ENCODE results near the gene CADM1.

The CADM1 gene

GRCh38 chr11:115166820-115167219 lies 337.4 kb downstream of the CADM1 start:
- Histone ChIP-seq H3K27me3 (ENCODE audit: low read depth, low read length) (peaks cover 52% of the 10 kb centered on the region), H3K4me1 (ENCODE audit: low read length) (no peaks in the 10 kb centered on the region), H3K79me2 (ENCODE audit: low read length) (no peaks in the 10 kb centered on the region), H3K9ac (ENCODE audit: low read length) (no peak overlapping the region), H4K20me1 (ENCODE audit: insufficient read depth, low read length) (no peaks in the 10 kb centered on the region), H3K4me3 (ENCODE audit: low read length) (no peak overlapping the region), H3K27ac (ENCODE audit: low read length) (no peak overlapping the region), H3K36me3 (replicated peaks; ENCODE audit: low read depth, low read length) (no peaks in the 10 kb centered on the region), H3K9me3 (ENCODE audit: insufficient read depth, low read length) (no peaks in the 10 kb centered on the region), H3K4me2 (ENCODE audit: low read length) (no peak overlapping the region), H2AFZ (ENCODE audit: low read depth, low read length) (no peak overlapping the region)
- TF ChIP-seq EZH2phosphoT487 (IDR thresholded peaks at IDR 0.05; ENCODE audit: low read depth) = no peak
- TF ChIP-seq CTCF (IDR thresholded peaks at IDR 0.05; ENCODE audit: low read depth, low read length) = no peak

DNA sequence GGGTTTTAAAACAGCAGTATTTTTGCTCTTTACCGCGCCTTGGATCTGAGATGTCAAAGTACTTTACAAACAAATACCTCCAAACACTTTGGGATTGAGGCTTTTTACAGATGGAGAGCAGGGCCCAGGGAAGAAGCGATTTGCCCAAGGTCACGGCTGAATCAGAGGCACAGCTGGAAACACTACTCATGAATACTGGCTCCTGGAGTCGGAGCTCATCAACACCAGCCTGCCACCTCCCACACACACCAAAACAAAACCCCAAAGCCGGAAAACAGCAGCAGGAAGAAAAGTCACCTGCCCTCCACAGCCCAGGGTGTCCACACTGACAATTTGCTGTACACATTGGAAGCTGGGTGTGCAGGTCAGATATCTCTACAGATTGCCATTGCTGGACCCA lies 339.4 kb downstream of the CADM1 start:
- TF ChIP-seq EZH2phosphoT487 (IDR thresholded peaks at IDR 0.05; ENCODE audit: low read depth) = no peak
- TF ChIP-seq CTCF (IDR thresholded peaks at IDR 0.05; ENCODE audit: low read depth, low read length) = no peak
- H3K27ac ChIP-seq (ENCODE audit: low read length) = no peak overlapping the region
- no peaks in the 10 kb centered on the region for H4K20me1 ChIP-seq (ENCODE audit: insufficient read depth, low read length)
- H3K9me3 ChIP-seq (ENCODE audit: insufficient read depth, low read length) = no peaks in the 10 kb centered on the region
- peaks cover 52% of the 10 kb centered on the region for H3K27me3 ChIP-seq (ENCODE audit: low read depth, low read length)
- H3K4me1 ChIP-seq (ENCODE audit: low read length) = no peaks in the 10 kb centered on the region
- no peak overlapping the region for H3K4me3 ChIP-seq (ENCODE audit: low read length)
- H2AFZ ChIP-seq (ENCODE audit: low read depth, low read length) = no peak overlapping the region
- no peak overlapping the region for H3K9ac ChIP-seq (ENCODE audit: low read length)
- H3K36me3 ChIP-seq (replicated peaks; ENCODE audit: low read depth, low read length) = no peaks in the 10 kb centered on the region
- no peak overlapping the region for H3K4me2 ChIP-seq (ENCODE audit: low read length)
- H3K79me2 ChIP-seq (ENCODE audit: low read length) = no peaks in the 10 kb centered on the region

DNA sequence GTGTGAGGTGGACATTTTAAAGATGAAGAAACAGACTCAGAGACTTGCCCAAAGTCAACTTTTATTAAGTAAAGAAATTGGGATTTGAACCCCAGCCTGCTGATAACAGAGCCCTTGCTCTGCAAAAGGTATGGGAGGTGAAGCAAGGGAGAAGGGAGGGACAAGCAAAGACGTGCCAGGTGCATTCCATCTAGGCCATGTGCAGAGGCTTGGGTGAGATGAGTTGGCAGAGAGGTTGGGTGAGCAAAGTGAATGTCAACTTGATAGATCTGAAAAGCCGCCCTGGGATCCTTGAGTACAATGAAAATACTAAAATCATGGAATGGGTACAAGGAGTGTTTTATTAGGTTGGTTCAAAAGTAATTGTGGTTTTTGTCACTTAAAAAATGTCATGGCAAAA lies 341.3 kb downstream of the CADM1 start:
- H3K9me3 ChIP-seq (ENCODE audit: insufficient read depth, low read length) = no peaks in the 10 kb centered on the region
- H2AFZ ChIP-seq (ENCODE audit: low read depth, low read length) = no peak overlapping the region
- H3K79me2 ChIP-seq (ENCODE audit: low read length) = no peaks in the 10 kb centered on the region
- no peaks in the 10 kb centered on the region for H3K4me1 ChIP-seq (ENCODE audit: low read length)
- H3K4me2 ChIP-seq (ENCODE audit: low read length) = no peak overlapping the region
- H3K9ac ChIP-seq (ENCODE audit: low read length) = no peak overlapping the region
- H4K20me1 ChIP-seq (ENCODE audit: insufficient read depth, low read length) = no peaks in the 10 kb centered on the region
- H3K27me3 ChIP-seq (ENCODE audit: low read depth, low read length) = peaks cover 62% of the 10 kb centered on the region
- TF ChIP-seq EZH2phosphoT487 (IDR thresholded peaks at IDR 0.05; ENCODE audit: low read depth) (no peak), CTCF (IDR thresholded peaks at IDR 0.05; ENCODE audit: low read depth, low read length) (no peak)
- H3K4me3 ChIP-seq (ENCODE audit: low read length) = no peak overlapping the region
- no peaks in the 10 kb centered on the region for H3K36me3 ChIP-seq (replicated peaks; ENCODE audit: low read depth, low read length)
- no peak overlapping the region for H3K27ac ChIP-seq (ENCODE audit: low read length)

GRCh38 chr11:115161876-115162275 lies 342.3 kb downstream of the CADM1 start:
- TF ChIP-seq EZH2phosphoT487 (IDR thresholded peaks at IDR 0.05; ENCODE audit: low read depth) (no peak), CTCF (IDR thresholded peaks at IDR 0.05; ENCODE audit: low read depth, low read length) (no peak)
- Histone ChIP-seq H3K79me2 (ENCODE audit: low read length) (no peaks in the 10 kb centered on the region), H3K9ac (ENCODE audit: low read length) (no peak overlapping the region), H3K4me3 (ENCODE audit: low read length) (no peak overlapping the region), H3K4me1 (ENCODE audit: low read length) (no peaks in the 10 kb centered on the region), H3K27ac (ENCODE audit: low read length) (no peak overlapping the region), H3K4me2 (ENCODE audit: low read length) (no peak overlapping the region), H3K27me3 (ENCODE audit: low read depth, low read length) (peaks cover 62% of the 10 kb centered on the region), H2AFZ (ENCODE audit: low read depth, low read length) (no peak overlapping the region), H3K9me3 (ENCODE audit: insufficient read depth, low read length) (no peaks in the 10 kb centered on the region), H4K20me1 (ENCODE audit: insufficient read depth, low read length) (no peaks in the 10 kb centered on the region), H3K36me3 (replicated peaks; ENCODE audit: low read depth, low read length) (no peaks in the 10 kb centered on the region)

Measured in OCI-LY3 (cell line).